Measurements from ENCODE around the gene VMP1. TPM values are rescaled to one million over a fixed set of nuclear protein-coding genes. Genes with fewer than 3 reads are reported as not detected.
A peak's percentile ranks its signal among the peaks of the same experiment; 100 is the strongest.
"Not testable (repeated sequence)": the region's sequence is repeated elsewhere in the genome, so short reads cannot be mapped to it uniquely, and the experiment has no call there.

The VMP1 gene
- polyA plus RNA-seq, 3 donors from 2014 or later = 61.5 to 81.4 (median 66.7) TPM

DNA sequence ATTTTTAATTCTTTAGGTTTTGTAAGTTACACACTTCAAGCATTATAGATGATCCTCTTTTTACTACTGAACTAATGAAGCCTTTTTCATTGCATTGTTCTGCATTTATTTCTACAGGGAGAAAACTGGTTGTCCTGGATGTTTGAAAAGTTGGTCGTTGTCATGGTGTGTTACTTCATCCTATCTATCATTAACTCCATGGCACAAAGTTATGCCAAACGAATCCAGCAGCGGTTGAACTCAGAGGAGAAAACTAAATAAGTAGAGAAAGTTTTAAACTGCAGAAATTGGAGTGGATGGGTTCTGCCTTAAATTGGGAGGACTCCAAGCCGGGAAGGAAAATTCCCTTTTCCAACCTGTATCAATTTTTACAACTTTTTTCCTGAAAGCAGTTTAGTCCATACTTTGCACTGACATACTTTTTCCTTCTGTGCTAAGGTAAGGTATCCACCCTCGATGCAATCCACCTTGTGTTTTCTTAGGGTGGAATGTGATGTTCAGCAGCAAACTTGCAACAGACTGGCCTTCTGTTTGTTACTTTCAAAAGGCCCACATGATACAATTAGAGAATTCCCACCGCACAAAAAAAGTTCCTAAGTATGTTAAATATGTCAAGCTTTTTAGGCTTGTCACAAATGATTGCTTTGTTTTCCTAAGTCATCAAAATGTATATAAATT lies 132.3 kb downstream of the VMP1 start:
- H3K9me3 Mint-ChIP-seq = no peaks in the 10 kb centered on the region
- peaks cover 0 to 7% (median 2%) of the 10 kb centered on the region in 3 donors for H3K27me3 Mint-ChIP-seq (ENCODE audit: low read depth in 3 of 3)
- H3K4me1 Mint-ChIP-seq = peaks cover 53 to 58% of the 10 kb centered on the region in 2 donors
- peak overlapping the region; percentile 90 to 95 (median 93) for H3K4me3 Mint-ChIP-seq
- H3K36me3 Mint-ChIP-seq = peaks cover 6 to 31% (median 8%) of the 10 kb centered on the region in 3 donors
- DNase-seq = no peak
- H3K27ac Mint-ChIP-seq = peak overlapping the region; percentile 93 to 99 (median 96)

DNA sequence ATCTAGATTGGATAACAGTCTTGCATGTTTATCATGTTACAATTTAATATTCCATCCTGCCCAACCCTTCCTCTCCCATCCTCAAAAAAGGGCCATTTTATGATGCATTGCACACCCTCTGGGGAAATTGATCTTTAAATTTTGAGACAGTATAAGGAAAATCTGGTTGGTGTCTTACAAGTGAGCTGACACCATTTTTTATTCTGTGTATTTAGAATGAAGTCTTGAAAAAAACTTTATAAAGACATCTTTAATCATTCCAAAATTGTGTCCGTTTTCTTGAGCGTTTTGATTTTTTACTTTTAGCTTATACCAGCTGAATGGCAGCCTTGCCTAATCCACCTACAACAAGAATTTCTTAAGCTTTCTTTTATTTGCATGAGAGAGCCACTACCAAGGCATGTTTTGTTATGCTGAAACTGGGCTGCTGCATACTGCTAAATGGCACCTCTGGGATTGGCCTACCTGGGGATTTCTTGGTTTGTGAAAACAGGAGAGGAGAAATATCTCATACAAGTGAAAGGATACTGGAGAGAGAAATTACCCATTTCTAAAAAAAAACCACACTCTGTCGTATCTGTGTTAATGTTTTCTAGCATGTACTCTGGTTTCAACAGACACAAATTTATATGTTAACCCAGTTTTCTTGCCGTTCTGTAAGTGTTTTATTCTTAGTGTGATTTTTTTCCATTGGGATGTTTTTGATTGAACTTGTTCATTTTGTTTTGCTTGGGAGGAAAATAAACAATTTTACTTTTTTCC lies 133.1 kb downstream of the VMP1 start:
- H3K36me3 Mint-ChIP-seq = peaks cover 6 to 31% (median 8%) of the 10 kb centered on the region in 3 donors

DNA sequence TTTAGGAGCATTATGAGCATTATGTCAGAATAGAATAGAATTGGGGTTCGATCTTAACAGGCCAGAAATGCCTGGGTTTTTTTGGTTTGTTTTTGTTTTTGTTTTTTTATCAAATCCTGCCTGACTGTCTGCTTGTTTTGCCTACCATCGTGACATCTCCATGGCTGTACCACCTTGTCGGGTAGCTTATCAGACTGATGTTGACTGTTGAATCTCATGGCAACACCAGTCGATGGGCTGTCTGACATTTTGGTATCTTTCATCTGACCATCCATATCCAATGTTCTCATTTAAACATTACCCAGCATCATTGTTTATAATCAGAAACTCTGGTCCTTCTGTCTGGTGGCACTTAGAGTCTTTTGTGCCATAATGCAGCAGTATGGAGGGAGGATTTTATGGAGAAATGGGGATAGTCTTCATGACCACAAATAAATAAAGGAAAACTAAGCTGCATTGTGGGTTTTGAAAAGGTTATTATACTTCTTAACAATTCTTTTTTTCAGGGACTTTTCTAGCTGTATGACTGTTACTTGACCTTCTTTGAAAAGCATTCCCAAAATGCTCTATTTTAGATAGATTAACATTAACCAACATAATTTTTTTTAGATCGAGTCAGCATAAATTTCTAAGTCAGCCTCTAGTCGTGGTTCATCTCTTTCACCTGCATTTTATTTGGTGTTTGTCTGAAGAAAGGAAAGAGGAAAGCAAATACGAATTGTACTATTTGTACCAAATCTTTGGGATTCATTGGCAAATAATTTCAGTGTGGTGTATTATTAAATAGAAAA lies 133.8 kb downstream of the VMP1 start:
- H3K9me3 Mint-ChIP-seq; H3K27me3 Mint-ChIP-seq (ENCODE audit: low read depth in 3 of 3); DNase-seq: not testable (repeated sequence)
- Mint-ChIP-seq H3K36me3 (peaks cover 6 to 31% (median 8%) of the 10 kb centered on the region in 3 donors), H3K4me1 (peaks cover 55 to 68% of the 10 kb centered on the region in 2 donors), H3K4me3 (peak overlapping the region; percentile 56 to 94 (median 61)), H3K27ac (peak overlapping the region; percentile 58 to 99 (median 94))

More for the DNA sequence above, 133.1 kb downstream of the VMP1 start:
- no peaks in the 10 kb centered on the region for H3K9me3 Mint-ChIP-seq
- DNase-seq = no peak
- H3K27me3 Mint-ChIP-seq (ENCODE audit: low read depth in 3 of 3) = peaks cover 0 to 7% (median 2%) of the 10 kb centered on the region in 3 donors
- peaks cover 53 to 60% of the 10 kb centered on the region in 2 donors for H3K4me1 Mint-ChIP-seq
- peak overlapping the region; percentile 56 to 94 (median 61) for H3K4me3 Mint-ChIP-seq
- peak overlapping the region; percentile 31 to 99 (median 94) for H3K27ac Mint-ChIP-seq

DNA sequence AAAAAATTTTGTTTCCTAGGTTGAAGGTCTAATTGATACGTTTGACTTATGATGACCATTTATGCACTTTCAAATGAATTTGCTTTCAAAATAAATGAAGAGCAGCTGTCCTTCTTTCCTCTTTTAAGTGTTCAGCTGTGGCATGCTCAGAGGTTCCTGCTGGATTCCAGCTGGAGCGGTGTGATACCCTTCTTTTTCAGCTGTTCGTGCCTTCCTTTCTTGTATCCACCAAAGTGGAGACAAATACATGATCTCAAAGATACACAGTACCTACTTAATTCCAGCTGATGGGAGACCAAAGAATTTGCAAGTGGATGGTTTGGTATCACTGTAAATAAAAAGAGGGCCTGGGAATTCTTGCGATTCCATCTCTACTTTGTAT lies 134.4 kb downstream of the VMP1 start:
- not testable (repeated sequence) for H3K27me3 Mint-ChIP-seq (ENCODE audit: low read depth in 3 of 3); H3K9me3 Mint-ChIP-seq; DNase-seq
- Mint-ChIP-seq H3K4me1 (peaks cover 55 to 68% of the 10 kb centered on the region in 2 donors), H3K27ac (peak overlapping the region in 5 of 6 donors; percentile 36 to 95 (median 78)), H3K36me3 (peaks cover 6 to 31% (median 8%) of the 10 kb centered on the region in 3 donors), H3K4me3 (peak overlapping the region in 2 of 5 donors; percentile 46 to 94)

DNA sequence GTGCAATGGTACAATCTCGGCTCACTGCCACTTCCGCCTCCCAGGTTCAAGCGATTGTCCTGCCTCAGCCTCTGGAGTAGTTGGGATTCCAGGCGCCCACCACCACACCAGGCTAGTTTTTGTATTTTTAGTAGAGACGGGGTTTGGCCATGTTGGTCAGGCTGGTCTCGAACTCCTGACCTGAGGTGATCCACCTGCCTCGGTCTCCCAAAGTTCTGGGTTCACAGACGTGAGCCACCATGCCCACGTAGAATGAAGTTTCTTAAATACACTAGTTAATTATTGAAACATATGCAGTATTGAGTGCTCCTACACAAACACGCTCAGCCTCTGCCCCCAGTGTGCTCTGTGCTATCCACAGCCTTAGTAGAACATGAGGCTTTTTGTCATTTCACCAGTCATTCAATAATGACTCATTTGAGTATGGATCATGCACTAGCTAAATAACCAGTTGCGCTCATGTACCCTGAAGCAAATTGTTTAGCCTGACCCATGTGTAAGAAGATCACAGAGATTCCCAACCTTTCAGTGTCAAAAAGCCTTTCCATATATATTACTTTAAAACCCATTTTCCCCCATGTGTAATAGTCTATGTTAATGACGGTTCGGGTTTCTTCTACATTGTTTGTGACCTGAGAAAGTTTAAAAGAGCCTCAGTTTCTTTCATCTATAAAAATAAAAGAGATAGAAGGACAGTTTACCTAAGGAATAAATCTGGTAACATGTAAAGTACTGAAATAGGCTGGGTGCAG lies 135.6 kb downstream of the VMP1 start:
- H3K27ac Mint-ChIP-seq = peak overlapping the region; percentile 25 to 93 (median 66)
- H3K27me3 Mint-ChIP-seq (ENCODE audit: low read depth in 3 of 3) = peaks cover 0 to 2% (median under 1%) of the 10 kb centered on the region in 3 donors
- peak overlapping the region in 2 of 5 donors; percentile 30 to 94 for H3K4me3 Mint-ChIP-seq
- H3K36me3 Mint-ChIP-seq = peaks cover 6 to 31% (median 8%) of the 10 kb centered on the region in 3 donors
- H3K9me3 Mint-ChIP-seq = no peaks in the 10 kb centered on the region
- H3K4me1 Mint-ChIP-seq = peaks cover 50 to 63% of the 10 kb centered on the region in 2 donors
- no peak for DNase-seq

DNA sequence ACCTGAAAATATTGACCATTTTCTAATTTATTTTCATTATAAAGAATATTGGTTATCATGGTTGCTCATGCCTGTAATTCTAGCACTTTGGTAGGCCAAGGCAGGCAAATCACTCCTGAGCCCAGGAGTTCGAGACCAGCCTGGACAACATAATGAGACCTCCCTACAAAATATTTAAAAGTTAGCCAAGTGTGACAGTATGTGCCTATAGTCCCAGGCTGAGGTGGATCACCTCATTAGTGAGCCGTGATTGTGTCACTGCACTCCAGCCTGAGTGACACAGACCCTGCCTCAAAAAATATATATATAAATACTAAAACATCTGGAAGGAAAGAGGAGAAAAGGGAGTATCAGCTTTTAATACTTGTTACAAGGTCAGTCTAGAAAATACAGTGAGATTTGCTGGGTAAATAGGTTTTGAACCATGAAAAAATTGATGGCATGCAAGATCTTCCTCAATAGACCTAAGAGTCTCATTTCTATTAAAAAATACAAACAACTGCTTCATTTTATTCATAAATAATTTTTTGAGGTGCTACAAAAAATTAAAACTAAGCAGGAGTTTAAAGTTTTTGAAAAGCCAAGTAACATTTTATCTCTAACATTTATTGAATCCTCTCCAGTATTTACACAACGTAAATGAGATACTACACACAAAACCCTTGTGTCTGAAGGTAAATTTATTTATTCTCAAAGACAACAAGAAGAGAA lies 137.6 kb downstream of the VMP1 start:
- DNase-seq = no peak
- Mint-ChIP-seq H3K9me3 (no peaks in the 10 kb centered on the region), H3K27me3 (ENCODE audit: low read depth in 3 of 3) (peaks cover 0 to 2% (median 0%) of the 10 kb centered on the region in 3 donors)

DNA sequence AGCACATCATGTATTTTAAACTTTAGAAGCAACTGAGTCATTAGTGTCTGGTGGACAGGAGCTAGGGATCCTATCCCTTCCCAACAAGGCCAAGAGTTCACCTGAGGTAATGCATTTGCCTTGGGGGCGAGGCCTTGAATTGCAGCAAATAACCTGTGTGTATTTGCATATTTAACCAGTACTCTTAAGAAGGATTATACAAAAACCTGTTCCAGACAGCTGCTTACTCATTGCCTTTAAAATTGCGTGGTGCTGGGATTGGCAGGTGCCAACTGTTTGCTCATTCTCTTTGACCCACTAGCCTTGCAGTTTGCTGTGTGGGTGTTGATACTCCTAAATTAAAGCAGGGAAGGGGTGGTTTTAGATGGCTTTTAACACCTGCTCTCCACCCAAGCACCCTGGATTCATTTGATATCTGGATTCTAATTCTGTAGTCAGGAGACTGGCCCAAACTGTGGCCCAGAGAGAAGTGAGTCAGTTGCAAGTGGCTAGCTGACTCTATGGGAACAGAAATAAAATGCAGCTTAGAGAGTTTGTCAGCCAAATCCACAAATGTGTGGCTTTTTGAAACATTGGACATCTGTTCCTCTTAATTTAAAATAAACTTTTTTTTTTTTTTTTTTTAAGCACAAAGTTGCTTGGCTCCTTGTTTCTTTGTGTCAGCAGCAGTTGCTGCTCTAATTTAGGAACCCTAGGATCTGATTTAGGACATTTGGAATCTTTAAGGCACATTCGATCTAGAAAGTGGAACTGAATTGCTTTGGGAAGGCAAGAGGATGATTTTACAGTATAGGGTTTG lies 138.3 kb downstream of the VMP1 start:
- H3K36me3 Mint-ChIP-seq = peaks cover 0 to 11% (median 2%) of the 10 kb centered on the region in 3 donors
- no peaks in the 10 kb centered on the region for H3K9me3 Mint-ChIP-seq
- no peak overlapping the region for H3K4me3 Mint-ChIP-seq
- H3K27me3 Mint-ChIP-seq (ENCODE audit: low read depth in 3 of 3) = peaks cover 0 to 2% (median 0%) of the 10 kb centered on the region in 3 donors
- no peak for DNase-seq
- peak overlapping the region in 4 of 6 donors; percentile 7 to 48 (median 21) for H3K27ac Mint-ChIP-seq
- H3K4me1 Mint-ChIP-seq = peaks cover 37 to 51% of the 10 kb centered on the region in 2 donors

More for the DNA sequence above, 137.6 kb downstream of the VMP1 start:
- Mint-ChIP-seq H3K36me3 (peaks cover 6 to 18% (median 8%) of the 10 kb centered on the region in 3 donors), H3K4me1 (peaks cover 44 to 59% of the 10 kb centered on the region in 2 donors), H3K4me3 (no peak overlapping the region), H3K27ac (peak overlapping the region in 3 of 6 donors; percentile 7 to 37 (median 16))

DNA sequence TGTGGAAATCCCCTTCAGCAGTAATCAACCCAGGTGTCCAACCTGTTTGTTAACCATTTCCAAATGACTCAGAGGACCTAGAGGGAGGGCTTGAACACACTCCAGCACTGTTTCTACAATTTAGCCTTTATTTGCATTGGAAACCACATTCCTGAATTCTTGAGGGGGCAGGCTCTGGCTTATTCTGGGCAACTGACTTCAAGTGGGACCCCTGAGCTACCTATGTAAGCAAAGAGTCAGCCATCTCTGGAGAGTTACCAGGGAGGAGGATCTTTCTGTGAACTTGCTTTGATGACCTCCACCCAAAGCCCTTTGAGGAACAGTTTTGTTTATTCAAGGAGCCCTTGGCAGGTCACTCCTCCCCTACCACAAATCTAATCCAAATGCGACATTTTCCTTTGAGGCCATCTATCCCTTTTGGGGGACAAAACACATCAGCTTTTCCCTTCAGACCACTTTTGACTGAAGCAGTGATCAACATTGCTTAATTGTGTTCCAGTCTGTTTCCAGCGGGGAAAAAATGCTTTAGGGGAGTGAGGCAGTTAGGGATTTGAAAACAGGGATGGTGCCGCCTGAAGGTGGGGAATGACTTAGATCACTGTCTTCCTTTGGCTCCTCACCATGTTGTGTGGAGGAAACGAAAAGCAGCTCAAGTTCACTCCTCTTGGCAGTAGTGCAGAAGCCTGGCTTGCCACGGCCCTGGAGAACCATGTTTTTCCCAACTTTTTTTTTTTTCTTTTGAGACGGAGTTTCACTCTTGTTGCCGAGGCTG lies 139.1 kb downstream of the VMP1 start:
- H3K4me3 Mint-ChIP-seq = no peak overlapping the region

DNA sequence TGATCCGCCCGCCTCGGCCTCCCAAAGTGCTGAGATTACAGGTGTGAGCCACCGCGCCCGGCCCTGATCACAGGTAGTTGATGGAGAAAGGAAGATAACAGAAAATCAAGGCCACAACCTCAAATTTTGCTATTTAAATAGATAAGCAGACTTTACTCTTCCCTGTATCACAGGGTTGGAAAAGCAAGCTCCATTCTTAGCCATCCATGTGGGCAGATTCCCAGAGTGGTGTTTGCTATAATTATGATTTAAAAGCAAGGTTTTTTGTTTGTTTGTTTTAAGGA lies 140.9 kb downstream of the VMP1 start:
- Mint-ChIP-seq H3K9me3 (no peaks in the 10 kb centered on the region), H3K27me3 (ENCODE audit: low read depth in 3 of 3) (peaks cover 0 to 2% (median 0%) of the 10 kb centered on the region in 3 donors), H3K27ac (peak overlapping the region in 1 of 6 donors; percentile 76), H3K4me3 (no peak overlapping the region), H3K4me1 (peaks cover 22 to 38% of the 10 kb centered on the region in 2 donors), H3K36me3 (no peaks in the 10 kb centered on the region)
- DNase-seq = no peak

More for the DNA sequence above, 139.1 kb downstream of the VMP1 start:
- Mint-ChIP-seq H3K36me3 (peaks cover 0 to 4% (median 0%) of the 10 kb centered on the region in 3 donors), H3K9me3 (no peaks in the 10 kb centered on the region), H3K27me3 (ENCODE audit: low read depth in 3 of 3) (peaks cover 0 to 2% (median 0%) of the 10 kb centered on the region in 3 donors), H3K4me1 (peaks cover 29 to 44% of the 10 kb centered on the region in 2 donors), H3K27ac (peak overlapping the region in 2 of 6 donors; percentile 20 to 48)
- no peak for DNase-seq

DNA sequence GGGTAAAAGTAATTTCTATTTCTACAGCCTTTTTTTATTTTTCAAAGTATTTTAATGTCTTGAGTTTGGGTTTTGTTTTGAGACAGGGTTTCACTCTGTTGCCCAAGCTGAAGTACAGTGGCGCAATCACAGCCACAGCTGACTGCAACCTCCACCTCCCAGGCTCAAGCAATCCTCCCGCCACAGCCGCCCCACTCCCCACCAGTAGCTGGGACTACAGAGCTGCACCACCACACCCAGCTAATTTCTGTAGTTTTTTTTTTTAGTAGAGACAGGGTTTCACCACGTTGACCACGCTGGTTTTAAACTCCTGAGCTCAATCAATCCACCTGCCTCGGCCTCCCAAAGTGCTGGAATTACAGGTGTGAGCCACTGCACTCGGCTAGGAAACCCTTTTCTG lies 141.3 kb downstream of the VMP1 start:
- peak in 2 of 3 donors; percentile 11 to 28 for DNase-seq
- Mint-ChIP-seq H3K36me3 (no peaks in the 10 kb centered on the region), H3K27me3 (ENCODE audit: low read depth in 3 of 3) (peaks cover 0 to 2% (median 0%) of the 10 kb centered on the region in 3 donors), H3K4me3 (peak overlapping the region; percentile 11 to 72 (median 33)), H3K27ac (peak overlapping the region in 5 of 6 donors; percentile 2 to 81 (median 58)), H3K4me1 (peaks cover 24 to 38% of the 10 kb centered on the region in 2 donors), H3K9me3 (no peaks in the 10 kb centered on the region)

DNA sequence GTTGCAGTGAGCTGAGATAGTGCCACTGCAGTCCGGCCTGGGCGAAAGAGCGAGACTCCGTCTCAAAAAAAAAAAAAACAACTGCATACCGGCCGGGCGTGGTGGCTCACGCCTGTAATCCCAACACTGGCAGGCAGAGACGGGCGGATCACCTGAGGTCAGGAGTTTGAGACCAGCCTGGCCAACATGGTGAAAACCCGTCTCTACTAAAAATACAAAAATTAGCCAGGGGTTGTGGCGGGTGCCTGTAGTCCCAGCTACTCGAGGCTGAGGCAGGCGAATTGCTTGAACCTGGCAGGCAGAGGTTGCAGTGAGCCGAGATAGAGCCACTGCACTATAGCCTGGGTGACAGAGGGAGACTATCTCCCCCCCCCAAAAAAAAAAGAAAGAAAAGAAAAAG lies 142.9 kb downstream of the VMP1 start:
- not testable (repeated sequence) for H3K36me3 Mint-ChIP-seq; H3K4me3 Mint-ChIP-seq; DNase-seq; H3K27me3 Mint-ChIP-seq (ENCODE audit: low read depth in 3 of 3); H3K27ac Mint-ChIP-seq; H3K9me3 Mint-ChIP-seq
- peaks cover 24 to 38% of the 10 kb centered on the region in 2 donors for H3K4me1 Mint-ChIP-seq

Data from immature natural killer cell (primary cell).